Cerebellar cortex (tissue), 1 donor: ENCODE results near the gene EVC.
"Not testable (repeated sequence)": the region's sequence is repeated elsewhere in the genome, so short reads cannot be mapped to it uniquely, and the experiment has no call there.

Experiments used
- DNase-seq: peaks from one replicate; pipeline ENCODE4 v3.0.0-alpha.2; 2015; ENCODE audit warnings: low spot score

The EVC gene

DNA sequence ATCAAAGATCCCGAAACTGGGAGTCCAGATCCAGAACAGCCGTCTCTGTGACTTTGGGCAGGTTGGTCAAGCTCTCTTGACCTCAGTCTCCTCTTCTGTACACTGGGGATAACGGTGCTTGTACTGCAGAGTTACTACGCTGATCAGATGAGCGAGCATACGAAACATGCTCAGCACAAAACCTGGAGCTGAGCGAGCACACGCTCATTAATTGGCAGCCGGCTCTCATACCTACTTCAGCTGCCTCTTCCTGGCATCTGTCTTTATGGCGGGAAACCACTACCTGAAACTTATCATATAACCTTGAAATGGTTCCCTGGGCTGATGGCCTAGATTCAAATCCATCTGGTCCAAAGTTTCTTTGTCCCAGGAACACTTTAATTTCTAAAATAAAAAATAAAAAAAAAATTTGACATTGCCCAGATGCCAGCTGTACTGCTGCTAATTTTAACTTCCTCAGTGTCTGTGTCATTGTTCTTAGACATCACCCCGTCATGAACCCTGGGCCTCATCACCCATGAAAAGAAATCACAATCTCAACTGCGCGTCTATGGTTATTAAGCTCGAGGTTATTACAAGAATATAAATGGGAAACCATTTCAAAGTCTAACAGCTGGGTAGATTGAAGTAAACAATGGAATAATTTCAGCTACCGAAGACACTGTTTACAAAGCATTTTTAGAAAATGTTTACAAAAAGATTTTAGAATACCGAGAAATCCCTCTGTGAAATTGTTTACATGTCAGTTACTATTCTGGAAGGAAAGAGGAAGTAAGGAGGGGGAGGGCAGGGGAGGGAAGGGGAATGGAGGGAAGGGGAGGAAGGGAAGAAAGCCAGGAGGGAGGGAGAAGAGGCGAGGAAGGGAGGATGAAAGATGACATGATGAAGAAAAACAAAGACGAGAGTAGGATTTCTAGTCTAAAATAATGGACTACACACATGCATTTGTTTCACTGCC is 132.9 kb downstream of the EVC start:
- DNase-seq = no peak

DNA sequence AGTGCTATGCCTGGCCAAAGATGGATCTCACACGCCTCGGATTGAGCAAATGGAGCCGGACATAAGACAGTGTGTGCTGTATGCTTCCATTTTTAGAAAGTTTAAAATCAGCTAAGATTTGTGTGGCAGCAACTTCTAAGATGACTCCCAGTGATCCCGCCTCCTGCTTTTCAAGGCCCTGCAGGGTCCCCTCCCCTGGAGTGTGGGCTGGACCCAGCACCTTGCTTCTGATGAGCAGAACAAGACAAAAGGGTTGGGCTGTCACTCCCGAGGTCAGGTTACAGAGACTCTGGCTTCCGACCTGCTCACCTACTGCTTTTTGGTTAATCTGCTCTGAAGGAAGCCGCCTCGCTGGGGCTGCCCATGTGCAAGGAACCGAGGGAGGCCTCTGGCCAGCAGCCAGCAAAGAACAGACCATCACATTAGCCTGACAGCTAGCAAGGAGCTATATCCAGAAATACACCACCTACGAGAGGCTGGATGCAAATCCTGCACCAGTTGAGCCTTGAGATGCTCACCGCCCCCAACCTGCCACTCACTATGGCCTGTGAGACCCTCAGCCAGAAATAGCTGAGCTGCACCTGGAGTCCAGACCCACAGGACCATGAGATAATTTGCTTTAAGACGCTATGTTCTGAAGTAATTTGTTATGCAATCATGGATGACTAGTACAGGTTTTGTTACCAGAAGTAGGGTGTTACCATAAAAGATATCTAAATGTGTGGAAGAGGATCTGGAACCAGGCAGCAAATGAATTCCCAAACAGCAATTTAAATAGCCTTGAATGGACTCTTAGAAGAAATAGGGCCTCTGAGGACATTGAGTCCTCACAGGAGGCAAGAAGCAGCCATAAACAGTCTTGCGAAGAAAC is 134.3 kb downstream of the EVC start:
- peak; percentile 65 for DNase-seq

DNA sequence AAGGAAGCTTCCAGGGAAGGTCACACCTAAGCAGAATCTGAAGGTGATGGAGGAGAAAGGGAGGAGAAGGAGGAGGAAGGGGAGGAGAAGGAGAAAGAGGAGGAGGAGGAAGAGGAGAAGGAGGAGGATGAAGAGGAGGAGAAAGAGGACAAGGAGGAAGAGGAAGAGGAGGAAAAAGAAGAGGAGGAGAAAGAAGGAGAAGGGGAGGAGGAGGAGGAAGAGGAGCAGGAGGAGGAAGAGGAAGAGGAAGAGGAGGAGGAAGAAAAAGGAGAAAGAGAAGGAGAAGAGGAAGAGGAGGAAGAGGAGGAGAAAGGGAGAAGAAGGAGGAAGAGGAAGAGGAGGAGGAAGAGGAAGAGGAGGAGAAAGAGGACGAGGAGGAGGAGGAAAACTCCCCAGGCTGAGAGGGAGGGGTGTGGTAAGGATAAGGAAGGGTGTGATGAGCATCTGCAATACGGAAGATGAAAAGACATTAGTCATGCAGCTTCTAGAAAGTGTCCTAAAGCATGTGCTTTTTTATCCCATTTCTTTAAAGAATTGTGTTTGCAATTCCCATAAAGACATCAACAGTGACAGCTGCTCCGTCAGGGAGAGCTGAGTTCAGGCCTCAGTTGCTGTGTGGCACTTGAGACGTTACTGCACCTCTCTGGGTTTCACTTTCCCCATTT is 140.8 kb downstream of the EVC start:
- no peak for DNase-seq

DNA sequence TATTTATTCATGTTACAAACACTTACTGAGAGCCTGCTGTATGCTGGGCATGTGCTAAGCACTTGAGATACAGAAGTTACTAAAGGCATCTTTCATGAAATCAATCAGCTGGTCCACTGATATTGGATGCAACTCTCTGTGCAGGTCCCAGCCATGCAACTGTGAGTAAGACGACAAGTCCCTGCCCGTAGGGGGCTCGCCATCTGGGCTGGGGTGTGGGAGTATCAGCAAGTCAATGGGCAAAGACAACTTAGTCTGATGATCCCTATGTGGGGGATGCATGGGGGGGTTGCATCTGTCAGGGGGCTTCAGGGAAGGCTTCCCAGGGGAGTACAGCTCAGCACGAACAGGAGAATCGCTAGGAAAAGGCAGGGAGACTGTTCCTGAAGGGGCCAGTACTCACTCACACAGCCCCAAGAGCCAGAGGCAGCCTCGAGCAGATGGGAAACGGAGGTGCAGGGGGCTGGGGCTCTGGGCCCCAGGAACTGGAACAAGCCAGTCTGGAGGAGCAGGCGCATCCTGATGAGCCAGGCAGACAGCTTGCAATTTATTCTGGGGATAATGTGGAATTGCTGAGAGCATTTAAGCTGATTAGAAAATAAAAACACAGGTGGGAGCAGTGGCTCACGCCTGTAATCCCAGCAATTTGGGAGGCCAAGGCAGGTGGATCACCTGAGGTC is 141.7 kb downstream of the EVC start:
- DNase-seq = no peak

DNA sequence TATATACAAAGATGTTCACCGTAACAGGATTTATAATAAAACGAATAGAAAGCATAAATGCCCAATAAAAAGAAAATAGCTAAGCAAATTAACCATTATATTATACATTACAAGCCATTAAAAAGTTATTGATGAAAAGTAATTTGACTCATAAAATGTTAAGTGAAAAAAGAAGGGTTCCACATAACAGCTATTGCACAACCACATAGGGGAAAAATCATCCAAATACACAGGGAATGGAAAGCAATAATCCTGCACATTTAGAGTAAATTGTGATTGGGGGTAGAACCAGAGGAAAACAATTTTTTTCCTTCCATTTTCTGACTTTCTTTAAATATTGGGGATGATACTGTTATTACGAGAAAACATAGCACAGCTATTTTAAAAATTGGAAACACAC is 143.9 kb downstream of the EVC start:
- DNase-seq = no peak

DNA sequence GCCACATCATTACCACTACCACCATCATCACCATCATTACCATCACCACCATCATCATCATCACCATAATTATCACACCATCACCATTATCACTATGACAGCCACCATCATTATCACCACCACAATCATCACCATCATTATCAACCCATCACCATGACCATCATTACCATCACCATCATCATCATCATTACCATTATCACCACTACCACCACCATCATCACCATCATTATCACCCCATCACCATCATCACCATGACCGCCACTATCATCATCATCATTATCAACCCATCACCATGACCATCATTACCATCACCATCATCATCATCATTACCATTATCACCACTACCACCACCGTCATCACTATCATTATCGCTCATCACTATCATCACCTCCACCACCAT is 145.4 kb downstream of the EVC start:
- not testable (repeated sequence) for DNase-seq

DNA sequence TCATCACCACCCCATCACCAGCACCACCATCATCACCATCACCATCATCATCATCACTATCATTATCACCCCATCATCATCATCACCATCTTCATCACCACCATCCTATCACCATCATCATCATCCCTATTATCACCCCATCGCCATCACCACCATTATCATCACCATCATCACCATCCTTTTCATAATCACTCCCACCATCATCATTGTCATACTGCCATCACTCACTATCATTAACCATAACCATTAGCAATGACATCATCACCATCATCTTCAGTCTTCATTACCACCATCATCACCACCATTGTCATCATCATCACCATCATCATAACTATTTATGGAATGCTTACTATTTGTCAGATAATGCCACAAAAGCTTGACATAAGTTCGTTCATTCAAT is 146.2 kb downstream of the EVC start:
- no peak for DNase-seq

DNA sequence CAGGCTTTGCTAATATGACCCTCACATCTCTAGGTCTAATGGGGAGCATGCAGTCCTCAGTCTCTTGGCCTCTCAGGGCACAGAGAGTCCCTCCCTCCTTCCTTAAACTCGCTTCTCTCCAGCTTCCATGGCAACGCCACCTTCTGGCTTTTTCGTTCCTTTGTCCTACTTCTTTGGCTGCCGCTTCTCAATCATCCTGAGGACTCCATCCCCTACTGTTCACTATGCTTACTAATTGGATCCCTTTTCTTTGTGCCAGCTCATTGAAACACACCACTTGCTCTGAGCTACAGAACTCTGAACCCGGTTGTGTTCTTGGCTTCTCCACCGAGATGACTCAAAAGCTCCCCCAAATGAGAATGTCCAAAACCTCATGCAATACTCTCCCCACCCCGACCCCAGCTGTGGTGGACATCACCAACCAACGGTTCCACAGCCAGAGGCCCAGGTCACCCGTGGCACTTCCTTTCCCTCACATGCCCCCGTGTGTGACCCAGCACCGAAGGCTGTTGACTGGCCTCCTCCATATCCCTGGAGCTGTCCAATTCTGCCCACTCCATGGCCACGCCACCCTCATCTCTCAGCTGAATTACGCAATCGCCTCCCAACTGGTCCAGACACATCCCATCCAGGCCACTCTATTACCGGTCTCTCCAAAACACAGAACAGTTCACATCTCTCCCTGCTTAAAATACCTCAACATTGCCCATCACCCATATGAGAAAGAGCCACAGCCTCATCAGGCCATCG is 147.2 kb downstream of the EVC start:
- DNase-seq = no peak

DNA sequence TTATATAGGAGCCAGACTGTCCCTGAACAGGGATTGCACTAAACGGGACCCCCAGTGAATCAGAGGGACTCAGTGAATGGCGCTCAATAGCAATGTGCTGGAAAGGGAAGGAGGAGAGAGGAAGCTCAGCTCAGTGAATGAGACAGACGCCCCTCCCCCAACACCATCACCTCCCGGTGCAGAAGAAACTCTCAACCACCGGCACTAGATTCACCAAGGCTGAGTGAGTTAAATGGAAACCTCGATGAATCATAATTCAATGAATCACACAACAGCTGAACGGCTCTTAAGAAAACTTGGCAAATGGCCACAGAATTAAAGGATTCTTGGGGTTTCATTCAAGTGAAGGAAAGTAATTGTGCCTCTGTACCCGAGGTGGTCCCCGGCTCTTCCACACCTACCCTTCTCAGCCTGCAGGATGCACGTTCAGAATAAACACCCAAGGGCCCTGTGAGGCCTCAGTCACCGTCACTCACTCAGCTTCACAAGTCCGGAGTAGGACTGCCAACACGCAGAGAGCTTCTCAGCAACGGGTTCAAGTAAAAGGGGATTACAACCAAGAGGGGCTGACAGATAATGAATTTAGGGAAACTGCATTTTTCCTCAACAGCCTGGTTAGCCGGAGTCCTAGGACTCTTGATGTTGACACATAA is 152.6 kb downstream of the EVC start:
- DNase-seq = no peak
